K562 (cell line): ENCODE data around the gene IPO11. TPM values are rescaled to one million over a fixed set of nuclear protein-coding genes. Genes with fewer than 3 reads are reported as not detected.

Experiments
- ARID1B ChIP-seq: fragments of 450-650 bp; IDR thresholded peaks from 2 replicates; pipeline ENCODE4 v1.6.1; 2016; ENCODE audit warnings: antibody characterized with exemption, mild to moderate bottlenecking, inconsistent platforms
- BMI1 ChIP-seq: fragments of 150-350 bp; IDR thresholded peaks from 2 replicates; pipeline ENCODE4 v1.6.1; 2014; ENCODE audit warnings: low read length
- FOXA3 ChIP-seq, 2 experiments: fragments of 450-650 bp in 1 of 2; sonication (generic) in 1 of 2; formaldehyde crosslinking; IDR thresholded peaks in 1 of 2; conservative IDR thresholded peaks in 1 of 2; 2 replicates each; pipeline versions ENCODE4 v1.4.0 to v1.8.0; 2020 to 2022; ENCODE audit warnings: mild to moderate bottlenecking in 2 of 2, missing genetic modification reagents in 1 of 2
- FOXJ2 ChIP-seq: fragments of 200-800 bp; sonication (Bioruptor generic); IDR thresholded peaks from 2 replicates; pipeline ENCODE4 v1.6.1; 2016; ENCODE audit warnings: missing genetic modification characterization, missing compliant biosample characterization
- GTF2E2 ChIP-seq: fragments of 200-800 bp; sonication (Bioruptor generic); IDR thresholded peaks from 2 replicates; pipeline ENCODE4 v1.6.1; 2016; ENCODE audit warnings: missing genetic modification characterization, missing compliant biosample characterization
- HDGF ChIP-seq: fragments of 450-650 bp; IDR thresholded peaks from 2 replicates; pipeline ENCODE4 v1.6.1; 2016
- HNRNPH1 ChIP-seq: fragments of 200-400 bp; formaldehyde crosslinking; optimal IDR thresholded peaks from 2 replicates; pipeline ENCODE3; 2017; ENCODE audit warnings: low read depth, mild to moderate bottlenecking, low read length, moderate library complexity
- KLF1 ChIP-seq: fragments of 450-650 bp; IDR thresholded peaks from 2 replicates; pipeline ENCODE4 v1.6.1; 2016; ENCODE audit warnings: missing genetic modification characterization, missing compliant biosample characterization
- MCM2 ChIP-seq: fragments of 450-650 bp; IDR thresholded peaks from 2 replicates; pipeline ENCODE4 v1.6.1; 2017; ENCODE audit warnings: low read depth, mild to moderate bottlenecking
- MYC ChIP-seq, 2 experiments: fragments of 250-450 bp in 1 of 2; sonication (Bioruptor Pico) in 1 of 2; IDR thresholded peaks; 2 replicates each; pipeline versions ENCODE4 v1.5.1 to v1.6.1; 2012 to 2021; ENCODE audit warnings: low read depth in 2 of 2, borderline replicate concordance in 1 of 2, improper control_type of control experiment in 1 of 2, low read length in 1 of 2, mild to moderate bottlenecking in 1 of 2, moderate library complexity in 1 of 2
- NELFE ChIP-seq: IDR thresholded peaks from 2 replicates; pipeline ENCODE4 v1.6.1; 2011; ENCODE audit warnings: mild to moderate bottlenecking; ENCODE audit not compliant: insufficient read depth, insufficient read length
- POLR2AphosphoS2 ChIP-seq: IDR thresholded peaks from 2 replicates; pipeline ENCODE4 v1.6.1; 2012; ENCODE audit warnings: low read length, improper control_type of control experiment
- SAFB ChIP-seq: fragments of 200-400 bp; formaldehyde crosslinking; IDR thresholded peaks from 2 replicates; pipeline ENCODE4 v1.6.1; 2017; ENCODE audit warnings: low read depth, low read length, borderline replicate concordance
- SIN3B ChIP-seq: fragments of 450-650 bp; IDR thresholded peaks from 2 replicates; pipeline ENCODE4 v1.6.1; 2017; ENCODE audit warnings: low read depth, mild to moderate bottlenecking, moderate library complexity
- SIX5 ChIP-seq, 2 experiments: IDR thresholded peaks; 2 replicates each; pipeline ENCODE4 v1.6.1; 2011; ENCODE audit warnings: low read length in 2 of 2, borderline replicate concordance in 1 of 2, low read depth in 1 of 2, mild to moderate bottlenecking in 1 of 2, moderate library complexity in 1 of 2; ENCODE audit not compliant: insufficient read depth in 1 of 2
- SMAD2 ChIP-seq: fragments of 150-350 bp; IDR thresholded peaks from 2 replicates; pipeline ENCODE4 v1.6.1; 2014; ENCODE audit warnings: low read depth, mild to moderate bottlenecking, low read length
- TARDBP ChIP-seq: fragments of 450-650 bp; IDR thresholded peaks from 2 replicates; pipeline ENCODE4 v1.6.1; 2016
- TOE1 ChIP-seq, 2 experiments: fragments of 450-650 bp in 1 of 2; sonication (generic) in 1 of 2; formaldehyde crosslinking in 1 of 2; IDR thresholded peaks; 2 replicates each; pipeline versions ENCODE4 v1.7.1 to v1.8.0; 2016 to 2022; ENCODE audit warnings: borderline replicate concordance in 2 of 2, mild to moderate bottlenecking in 2 of 2, antibody characterized with exemption in 1 of 2, inconsistent platforms in 1 of 2, low read depth in 1 of 2, missing genetic modification reagents in 1 of 2, moderate library complexity in 1 of 2
- TSC22D4 ChIP-seq: fragments of 450-650 bp; IDR thresholded peaks from 2 replicates; pipeline ENCODE4 v1.6.1; 2016; ENCODE audit warnings: missing genetic modification characterization, missing biosample characterization, control low read depth
- USF1 ChIP-seq: sonication (generic); formaldehyde crosslinking; IDR thresholded peaks from 2 replicates; pipeline ENCODE4 v1.9.0; 2022; ENCODE audit warnings: mild to moderate bottlenecking, missing genetic modification reagents
- ZBTB49 ChIP-seq: sonication (generic); formaldehyde crosslinking; IDR thresholded peaks from 2 replicates; pipeline ENCODE4 v1.8.0; 2022; ENCODE audit warnings: missing genetic modification reagents, mild to moderate bottlenecking, borderline replicate concordance
- ZC3H8 ChIP-seq: fragments of 450-650 bp; IDR thresholded peaks from 2 replicates; pipeline ENCODE4 v1.6.1; 2017
- ZFP1 ChIP-seq: fragments of 450-650 bp; formaldehyde crosslinking; IDR thresholded peaks from 2 replicates; pipeline ENCODE4 v1.4.0; 2020; ENCODE audit warnings: mild to moderate bottlenecking, mixed read lengths
- ZNF133 ChIP-seq: fragments of 250-450 bp; sonication (Bioruptor Pico); IDR thresholded peaks from 2 replicates; pipeline ENCODE4 v1.4.0; 2020; ENCODE audit warnings: mild to moderate bottlenecking
- ZNF354B ChIP-seq: fragments of 250-450 bp; sonication (Bioruptor Pico); IDR thresholded peaks from 2 replicates; pipeline ENCODE4 v1.4.0; 2020
- polyA plus RNA-seq, 8 experiments: library from polyadenylated mRNA; depleted of rRNA in 4 of 8; stranded (reverse) in 5 of 8; unstranded in 3 of 8; fragments of >200 nt; fragmentation: Nextera tagmentation in 2 of 8; fragmentation: Illumina TruSeq in 1 of 8; extraction: Ambion mirVana in 2 of 8; extraction: Trizol in 1 of 8; gene quantifications; 2 replicates each; pipeline versions ENCODE4 v1.2.1 to v1.2.3, GENCODE V29; 2011 to 2014; ENCODE audit warnings: inconsistent platforms in 1 of 8, missing spikeins in 1 of 8
- total RNA-seq, 7 experiments: library from RNA; depleted of rRNA in 6 of 7; stranded (reverse); fragments of >200 nt in 6 of 7; fragmentation: Illumina TruSeq in 2 of 7; extraction: Trizol in 2 of 7; gene quantifications; 2 replicates each; pipeline versions ENCODE4 v1.2.1 to v1.2.3, GENCODE V29; 2011 to 2021; ENCODE audit warnings: low replicate concordance in 1 of 7

Gene IPO11
- total and polyA plus RNA-seq, 9 of the 15 experiments (the other 6 are each of a cell fraction or from before 2014, with no cell fraction given) = 38.7 to 96.0 (median 70.9) TPM

GRCh38 chr5:62412549-62413329, at the start of gene IPO11 (continued):
- TF ChIP-seq MCM2 = no peak
- TF ChIP-seq MYC (IDR thresholded peaks at IDR 0.05; ENCODE audit: low read depth, low read length) = peak; percentile 93
- TF ChIP-seq MYC (CRISPR knock-in tag; IDR thresholded peaks at IDR 0.05; ENCODE audit: borderline replicate concordance, low read depth) = peak; percentile 81; the same call in 1 of the 2 replicates
- peak; percentile 73; the same call in 1 of the 2 replicates for TF ChIP-seq BMI1
- TF ChIP-seq ZC3H8 = no peak
- TF ChIP-seq SAFB = peak; percentile 63; the same call in 1 of the 2 replicates
- TF ChIP-seq ZFP1 (CRISPR knock-in tag) = no peak; the same call in 1 of the 2 replicates
- peak; percentile 43; the same call in 1 of the 2 replicates for TF ChIP-seq POLR2AphosphoS2
- TF ChIP-seq GTF2E2 (tag) = peak; percentile 78
- peak in 1 of 2 experiments; percentile 44; a peak in 1 of 4 replicates for TF ChIP-seq FOXA3 (CRISPR knock-in tag; conservative IDR thresholded peaks at IDR 0.05 in 1 of 2, IDR thresholded peaks at IDR 0.05 in 1 of 2)
- peak; percentile 69; the same call in 1 of the 2 replicates for TF ChIP-seq TOE1 (IDR thresholded peaks at IDR 0.05; ENCODE audit: borderline replicate concordance)
- no peak for TF ChIP-seq TOE1 (CRISPR knock-in tag; IDR thresholded peaks at IDR 0.05; ENCODE audit: borderline replicate concordance, low read depth)
- no peak; the same call in 1 of the 2 replicates for TF ChIP-seq USF1 (CRISPR knock-in tag)
- no peak for TF ChIP-seq ZNF354B
- no peak for TF ChIP-seq HNRNPH1
- 0 out of 2 replicates have a peak, but pooled peaks have one; percentile 51 for TF ChIP-seq TARDBP
- peak; percentile 85 for TF ChIP-seq FOXJ2 (tag)
- no peak for TF ChIP-seq NELFE
- no peak for TF ChIP-seq TSC22D4 (tag)
- peak in 1 of 2 experiments; percentile 56; a peak in 1 of 4 replicates for TF ChIP-seq SIX5 (IDR thresholded peaks at IDR 0.05; ENCODE audit: borderline replicate concordance in 1 of 2, insufficient read depth in 1 of 2, low read depth in 1 of 2, low read length in 2 of 2)
- no peak for TF ChIP-seq HDGF
- TF ChIP-seq ARID1B = peak; percentile 25; the same call in 1 of the 2 replicates
- TF ChIP-seq ZNF133 (CRISPR knock-in tag) = no peak
- TF ChIP-seq SIN3B = peak; percentile 100
- TF ChIP-seq KLF1 (tag) = no peak
- no peak; the same call in 1 of the 2 replicates for TF ChIP-seq ZBTB49 (CRISPR knock-in tag)
- TF ChIP-seq SMAD2 = no peak
